Neural cell (in vitro differentiated cells): Measurements from ENCODE around the gene RALGAPB. TPM values are rescaled to one million over a fixed set of nuclear protein-coding genes. Genes with fewer than 3 reads are reported as not detected.

Source experiments
- H2AFZ ChIP-seq: fragments of 200-600, 300-800 bp; sonication (generic), shearing (Covaris generic); 2 replicates; pipeline ENCODE4 v1.6.0; 2014; ENCODE audit warnings: low read depth, mild to moderate bottlenecking, antibody characterized with exemption, low read length, moderate library complexity
- H3F3A ChIP-seq: fragments of 200-600 bp; shearing (Covaris generic); 2 replicates; pipeline ENCODE4 v1.6.1; 2016; ENCODE audit warnings: mild to moderate bottlenecking, moderate library complexity, mixed read lengths, antibody characterized with exemption, low read length; ENCODE audit not compliant: insufficient read depth, poor library complexity, severe bottlenecking
- H3K27ac ChIP-seq: fragments of 200-600, 300-800 bp; sonication (generic), shearing (Covaris generic); 2 replicates; pipeline ENCODE4 v1.5.1; 2014; ENCODE audit warnings: mild to moderate bottlenecking, low read length, moderate library complexity
- H3K27me3 ChIP-seq: fragments of 300-800, 200-600 bp; sonication (generic), shearing (Covaris generic); 2 replicates; pipeline ENCODE4 v1.6.0; 2014; ENCODE audit warnings: mild to moderate bottlenecking, low read depth, low read length, moderate library complexity; ENCODE audit not compliant: insufficient read depth
- H3K36me3 ChIP-seq: fragments of 300-800, 200-600 bp; sonication (generic), shearing (Covaris generic); 2 replicates; pipeline ENCODE4 v1.5.1; 2014; ENCODE audit warnings: mild to moderate bottlenecking, antibody characterized with exemption, low read length, moderate library complexity; ENCODE audit not compliant: insufficient read depth
- H3K4me2 ChIP-seq: fragments of 300-800, 200-600 bp; sonication (generic), shearing (Covaris generic); 2 replicates; pipeline ENCODE4 v1.6.0; 2014; ENCODE audit warnings: mild to moderate bottlenecking, low read length
- H3K4me3 ChIP-seq: fragments of 300-800, 200-600 bp; sonication (generic), shearing (Covaris generic); 2 replicates; pipeline ENCODE4 v1.5.1; 2014; ENCODE audit warnings: mild to moderate bottlenecking, low read length, moderate library complexity
- H3K79me2 ChIP-seq: fragments of 200-600 bp; shearing (Covaris generic); replicated peaks from 2 replicates; pipeline ENCODE4 v1.6.0; 2014; ENCODE audit warnings: mild to moderate bottlenecking, low read length, moderate library complexity; ENCODE audit not compliant: insufficient read depth
- H3K9ac ChIP-seq: fragments of 300-800, 200-600 bp; sonication (generic), shearing (Covaris generic); 2 replicates; pipeline ENCODE4 v1.6.1; 2016; ENCODE audit warnings: mild to moderate bottlenecking, low read length, mixed read lengths
- H3K9me2 ChIP-seq: fragments of 200-600 bp; shearing (Covaris generic); 2 replicates; pipeline ENCODE4 v1.6.1; 2016; ENCODE audit warnings: mild to moderate bottlenecking, low read length, mixed read lengths; ENCODE audit not compliant: insufficient read depth
- H3K9me3 ChIP-seq: fragments of 200-600, 300-800 bp; sonication (generic), shearing (Covaris generic); 2 replicates; pipeline ENCODE4 v1.6.1; 2016; ENCODE audit warnings: mild to moderate bottlenecking, mixed run types, low read length, moderate library complexity, mixed read lengths
- H4K20me1 ChIP-seq: fragments of 200-600 bp; shearing (Covaris generic); 2 replicates; pipeline ENCODE4 v1.6.1; 2016; ENCODE audit warnings: mild to moderate bottlenecking, mixed run types; ENCODE audit not compliant: insufficient read depth
- EP300 ChIP-seq: fragments of 450-650 bp; conservative IDR thresholded peaks from 2 replicates; pipeline ENCODE4 v1.6.1; 2014; ENCODE audit warnings: antibody characterized with exemption, mild to moderate bottlenecking, moderate library complexity; ENCODE audit not compliant: poor library complexity, severe bottlenecking
- EZH2 ChIP-seq: fragments of 200-600, 300-800 bp; shearing (Covaris generic), sonication (generic); IDR thresholded peaks from 2 replicates; pipeline ENCODE4 v1.6.1; 2014; ENCODE audit warnings: antibody characterized with exemption, low read length, borderline replicate concordance, mild to moderate bottlenecking; ENCODE audit not compliant: insufficient read depth, poor library complexity, severe bottlenecking
- MXI1 ChIP-seq: fragments of 450-650 bp; conservative IDR thresholded peaks from 2 replicates; pipeline ENCODE4 v1.6.1; 2014; ENCODE audit warnings: antibody characterized with exemption, mild to moderate bottlenecking; ENCODE audit not compliant: poor library complexity, severe bottlenecking
- POLR2AphosphoS5 ChIP-seq: IDR thresholded peaks from 2 replicates; pipeline ENCODE4 v1.6.1; 2012
- RAD21 ChIP-seq: fragments of 450-650 bp; conservative IDR thresholded peaks from 2 replicates; pipeline ENCODE4 v1.6.1; 2014; ENCODE audit warnings: antibody characterized with exemption, mild to moderate bottlenecking, moderate library complexity
- SMC3 ChIP-seq: fragments of 450-650 bp; conservative IDR thresholded peaks from 2 replicates; pipeline ENCODE4 v1.6.1; 2014; ENCODE audit warnings: antibody characterized with exemption, mild to moderate bottlenecking, moderate library complexity; ENCODE audit not compliant: poor library complexity
- TAF1 ChIP-seq: IDR thresholded peaks from 2 replicates; pipeline ENCODE4 v1.6.1; 2012; ENCODE audit warnings: low read depth
- polyA plus RNA-seq: library from polyadenylated mRNA; depleted of rRNA; stranded (reverse); fragments of >200 nt; gene quantifications from 2 replicates; pipeline ENCODE4 v1.2.3, GENCODE V29; 2014
- TF ChIP-seq, protein P1 (sequence below): fragments of 450-650 bp; IDR thresholded peaks from 2 replicates; pipeline ENCODE4 v1.5.1; 2014; ENCODE audit warnings: antibody characterized with exemption, mild to moderate bottlenecking, moderate library complexity; ENCODE audit not compliant: poor library complexity, severe bottlenecking
- TF ChIP-seq, protein P2 (sequence below): IDR thresholded peaks from 2 replicates; pipeline ENCODE4 v1.6.1; 2012; ENCODE audit warnings: borderline replicate concordance

RALGAPB gene
- polyA plus RNA-seq, 1 donor from 2014 or later, result 30.0 TPM

DNA sequence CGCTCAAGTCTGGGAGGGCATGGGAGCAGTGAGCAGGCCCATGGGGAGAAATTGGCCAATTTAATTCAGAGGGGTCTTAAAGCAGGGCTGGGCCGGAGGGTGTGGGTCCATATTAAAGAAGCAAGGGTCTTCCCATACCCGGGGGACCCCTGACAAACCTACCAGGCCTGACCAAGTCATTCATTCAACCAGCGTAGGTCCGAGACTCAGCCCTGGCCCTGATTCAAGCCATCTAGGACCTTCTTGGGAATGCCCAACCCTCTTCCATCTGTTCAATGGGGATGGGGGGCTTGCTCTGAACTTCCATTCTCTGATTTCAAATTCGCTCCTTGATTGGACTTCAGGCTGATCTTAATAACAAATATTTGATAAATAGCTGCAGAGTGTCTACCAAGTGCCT is 115.7 kb downstream of the RALGAPB start:
- Histone ChIP-seq H3K9me3 (no peaks in the 10 kb centered on the region), H3K27me3 (no peaks in the 10 kb centered on the region), H3K4me3 (no peak overlapping the region), H3K9ac (no peak overlapping the region), H3F3A (no peaks in the 10 kb centered on the region), H4K20me1 (no peaks in the 10 kb centered on the region), H3K36me3 (no peaks in the 10 kb centered on the region), H2AFZ (no peak overlapping the region), H3K9me2 (no peaks in the 10 kb centered on the region), H3K27ac (no peak overlapping the region), H3K79me2 (no peaks in the 10 kb centered on the region), H3K4me2 (no peak overlapping the region)
- TF ChIP-seq MXI1, result no peak
- TF ChIP-seq POLR2AphosphoS5, result no peak
- TF ChIP-seq, protein P1, sequence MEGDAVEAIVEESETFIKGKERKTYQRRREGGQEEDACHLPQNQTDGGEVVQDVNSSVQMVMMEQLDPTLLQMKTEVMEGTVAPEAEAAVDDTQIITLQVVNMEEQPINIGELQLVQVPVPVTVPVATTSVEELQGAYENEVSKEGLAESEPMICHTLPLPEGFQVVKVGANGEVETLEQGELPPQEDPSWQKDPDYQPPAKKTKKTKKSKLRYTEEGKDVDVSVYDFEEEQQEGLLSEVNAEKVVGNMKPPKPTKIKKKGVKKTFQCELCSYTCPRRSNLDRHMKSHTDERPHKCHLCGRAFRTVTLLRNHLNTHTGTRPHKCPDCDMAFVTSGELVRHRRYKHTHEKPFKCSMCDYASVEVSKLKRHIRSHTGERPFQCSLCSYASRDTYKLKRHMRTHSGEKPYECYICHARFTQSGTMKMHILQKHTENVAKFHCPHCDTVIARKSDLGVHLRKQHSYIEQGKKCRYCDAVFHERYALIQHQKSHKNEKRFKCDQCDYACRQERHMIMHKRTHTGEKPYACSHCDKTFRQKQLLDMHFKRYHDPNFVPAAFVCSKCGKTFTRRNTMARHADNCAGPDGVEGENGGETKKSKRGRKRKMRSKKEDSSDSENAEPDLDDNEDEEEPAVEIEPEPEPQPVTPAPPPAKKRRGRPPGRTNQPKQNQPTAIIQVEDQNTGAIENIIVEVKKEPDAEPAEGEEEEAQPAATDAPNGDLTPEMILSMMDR, result no peak
- no peak for TF ChIP-seq EP300
- TF ChIP-seq EZH2, result no peak

DNA sequence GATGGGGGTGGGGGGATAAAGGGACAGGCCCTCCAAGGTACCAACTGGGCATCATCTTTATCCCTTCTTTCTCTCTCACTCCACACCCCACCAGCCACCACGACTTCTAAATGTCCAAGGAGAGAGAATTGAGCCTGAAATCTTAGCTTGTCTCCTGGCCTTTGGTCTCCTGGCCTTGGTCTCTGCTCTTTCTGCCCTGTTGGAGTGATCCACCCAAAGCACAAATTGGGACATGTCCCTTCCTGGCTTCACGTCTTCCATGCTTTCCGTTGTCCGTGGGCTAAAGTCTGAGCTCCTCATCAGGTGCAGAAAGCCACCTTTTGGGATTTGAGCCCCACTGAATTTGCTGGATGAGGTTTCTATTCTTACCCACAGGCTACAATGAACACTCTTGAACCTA is 116.7 kb downstream of the RALGAPB start:
- Histone ChIP-seq H3K27me3 (no peaks in the 10 kb centered on the region), H3K9ac (no peak overlapping the region), H4K20me1 (no peaks in the 10 kb centered on the region), H2AFZ (no peak overlapping the region), H3K27ac (no peak overlapping the region), H3F3A (no peaks in the 10 kb centered on the region), H3K4me2 (no peak overlapping the region), H3K9me3 (no peaks in the 10 kb centered on the region), H3K79me2 (no peaks in the 10 kb centered on the region), H3K4me3 (no peak overlapping the region), H3K36me3 (no peaks in the 10 kb centered on the region), H3K9me2 (no peaks in the 10 kb centered on the region)
- TF ChIP-seq, protein P2, sequence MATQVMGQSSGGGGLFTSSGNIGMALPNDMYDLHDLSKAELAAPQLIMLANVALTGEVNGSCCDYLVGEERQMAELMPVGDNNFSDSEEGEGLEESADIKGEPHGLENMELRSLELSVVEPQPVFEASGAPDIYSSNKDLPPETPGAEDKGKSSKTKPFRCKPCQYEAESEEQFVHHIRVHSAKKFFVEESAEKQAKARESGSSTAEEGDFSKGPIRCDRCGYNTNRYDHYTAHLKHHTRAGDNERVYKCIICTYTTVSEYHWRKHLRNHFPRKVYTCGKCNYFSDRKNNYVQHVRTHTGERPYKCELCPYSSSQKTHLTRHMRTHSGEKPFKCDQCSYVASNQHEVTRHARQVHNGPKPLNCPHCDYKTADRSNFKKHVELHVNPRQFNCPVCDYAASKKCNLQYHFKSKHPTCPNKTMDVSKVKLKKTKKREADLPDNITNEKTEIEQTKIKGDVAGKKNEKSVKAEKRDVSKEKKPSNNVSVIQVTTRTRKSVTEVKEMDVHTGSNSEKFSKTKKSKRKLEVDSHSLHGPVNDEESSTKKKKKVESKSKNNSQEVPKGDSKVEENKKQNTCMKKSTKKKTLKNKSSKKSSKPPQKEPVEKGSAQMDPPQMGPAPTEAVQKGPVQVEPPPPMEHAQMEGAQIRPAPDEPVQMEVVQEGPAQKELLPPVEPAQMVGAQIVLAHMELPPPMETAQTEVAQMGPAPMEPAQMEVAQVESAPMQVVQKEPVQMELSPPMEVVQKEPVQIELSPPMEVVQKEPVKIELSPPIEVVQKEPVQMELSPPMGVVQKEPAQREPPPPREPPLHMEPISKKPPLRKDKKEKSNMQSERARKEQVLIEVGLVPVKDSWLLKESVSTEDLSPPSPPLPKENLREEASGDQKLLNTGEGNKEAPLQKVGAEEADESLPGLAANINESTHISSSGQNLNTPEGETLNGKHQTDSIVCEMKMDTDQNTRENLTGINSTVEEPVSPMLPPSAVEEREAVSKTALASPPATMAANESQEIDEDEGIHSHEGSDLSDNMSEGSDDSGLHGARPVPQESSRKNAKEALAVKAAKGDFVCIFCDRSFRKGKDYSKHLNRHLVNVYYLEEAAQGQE, result no peak
- TF ChIP-seq SMC3 (no peak), EZH2 (no peak), EP300 (no peak), MXI1 (no peak), TAF1 (no peak), POLR2AphosphoS5 (no peak), RAD21 (no peak)
- TF ChIP-seq, protein P1, result no peak
